Retina (tissue), 1 donor: Measurements from ENCODE around the gene PITPNM3.

Experiments
- DNase-seq: peaks from one replicate; pipeline ENCODE4 v3.0.0-alpha.2; 2016

The PITPNM3 gene

DNA sequence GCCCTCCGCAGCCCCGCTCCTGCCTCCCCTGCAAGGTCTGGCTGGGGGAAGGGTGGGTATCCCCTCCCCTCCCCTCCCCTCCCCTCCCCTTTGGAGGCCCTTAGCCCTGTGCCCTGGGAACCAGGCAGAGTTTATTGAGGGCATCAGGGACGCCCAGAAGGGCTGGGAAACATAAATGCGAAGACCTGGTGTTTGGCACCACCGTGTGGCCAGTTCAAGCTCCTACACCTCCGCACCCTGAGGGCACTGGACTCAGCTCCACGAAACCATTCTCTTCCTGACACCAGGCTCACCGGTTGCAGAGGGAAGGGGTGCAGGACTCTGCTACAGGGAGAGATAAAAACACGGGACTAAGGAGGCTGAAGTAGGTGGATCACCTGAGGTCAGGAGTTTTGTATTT lies 120.4 kb downstream of the PITPNM3 start:
- DNase-seq, result peak; percentile 89

- DNase-seq, result no peak
Measured at GRCh38 chr17:6435051-6435450, 121.3 kb downstream of the PITPNM3 start, which contains the start of gene AIPL1. AIPL1 (minus strand) TSS chr17:6435121; CDS start chr17:6435104, 17 bp downstream.

- no peak for DNase-seq
Measured at GRCh38 chr17:6430769-6431168, 125.6 kb downstream of the PITPNM3 start.

DNA sequence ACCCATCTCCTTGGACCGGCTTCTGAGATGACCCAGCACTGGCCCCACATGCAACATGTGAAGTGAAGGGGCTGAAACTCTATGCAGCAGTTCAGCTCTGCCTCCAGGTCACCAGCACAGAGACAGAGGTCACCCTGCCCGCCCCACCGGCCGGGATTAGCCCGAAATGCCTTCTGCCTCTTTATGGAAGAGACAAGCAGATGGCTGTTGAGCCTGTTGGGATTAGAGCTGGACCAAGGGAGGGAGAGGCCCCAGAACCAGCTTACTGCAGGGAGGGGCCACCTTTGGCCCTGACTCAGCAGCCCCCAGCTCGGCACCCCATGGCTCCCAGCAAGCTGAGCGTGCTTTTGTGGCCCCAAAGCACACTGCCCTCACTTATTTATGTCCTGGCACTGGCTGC lies 127.1 kb downstream of the PITPNM3 start:
- peak; percentile 46 for DNase-seq

- no peak for DNase-seq
Measured at GRCh38 chr17:6428207-6428965, 128.0 kb downstream of the PITPNM3 start.

- DNase-seq, result no peak
Measured at GRCh38 chr17:6427279-6427781, 129.0 kb downstream of the PITPNM3 start.

DNA sequence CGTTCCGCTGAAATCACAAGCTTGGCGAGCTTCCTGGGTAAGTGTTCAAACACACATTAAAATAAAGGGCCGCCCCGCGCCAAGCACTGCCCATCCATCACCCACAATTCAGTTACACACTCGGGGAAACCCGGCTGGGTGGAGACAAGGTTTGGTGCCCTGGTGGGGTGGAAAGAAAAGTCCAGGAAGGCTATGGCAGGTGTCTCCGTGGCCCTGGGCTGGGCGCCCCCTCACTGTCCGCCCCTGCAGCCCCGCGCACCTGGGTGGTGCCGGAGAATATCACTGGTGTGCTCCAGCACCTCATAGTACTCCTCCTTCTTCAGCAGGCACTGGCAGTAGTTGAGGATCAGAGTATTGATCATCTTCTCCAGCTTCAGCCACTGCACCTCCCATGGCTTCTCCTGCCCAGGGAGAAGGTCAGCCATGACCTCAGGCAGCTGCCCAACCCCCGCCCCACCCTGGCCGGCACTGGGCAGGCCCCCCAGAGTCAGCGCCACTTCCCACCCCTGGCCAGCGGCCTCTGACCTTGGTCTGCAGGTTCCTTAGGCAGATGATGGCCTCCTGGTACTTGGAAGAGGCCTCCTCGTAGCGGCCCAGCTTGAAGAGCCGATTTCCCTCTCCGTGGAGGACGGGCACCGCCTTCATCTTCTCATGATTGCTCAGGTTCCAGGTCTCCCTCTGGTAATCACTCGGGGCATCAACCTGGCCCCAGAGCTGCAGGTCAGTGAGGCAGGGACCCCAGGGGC lies 129.8 kb downstream of the PITPNM3 start:
- DNase-seq, result no peak

DNA sequence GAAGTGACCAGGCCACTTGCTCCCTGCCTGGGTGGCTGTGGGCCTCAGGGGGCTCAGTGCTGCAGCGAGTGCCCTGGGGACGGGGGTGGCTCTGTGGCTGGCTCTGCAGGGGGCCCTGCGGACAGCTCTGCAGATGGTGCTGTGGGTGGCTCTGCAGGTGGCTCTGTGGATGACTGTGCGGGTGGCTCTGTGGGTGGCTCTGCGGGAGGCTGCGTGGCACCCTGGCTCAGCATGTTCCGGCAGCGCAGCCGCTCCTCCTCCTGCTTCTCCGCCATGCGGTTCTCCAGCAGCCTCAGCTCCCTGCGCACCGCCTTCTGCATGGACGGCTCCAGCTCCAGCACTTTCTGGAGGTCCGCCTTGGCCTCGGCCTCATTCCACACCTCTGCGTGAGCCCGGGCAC lies 130.9 kb downstream of the PITPNM3 start:
- DNase-seq, result no peak

DNA sequence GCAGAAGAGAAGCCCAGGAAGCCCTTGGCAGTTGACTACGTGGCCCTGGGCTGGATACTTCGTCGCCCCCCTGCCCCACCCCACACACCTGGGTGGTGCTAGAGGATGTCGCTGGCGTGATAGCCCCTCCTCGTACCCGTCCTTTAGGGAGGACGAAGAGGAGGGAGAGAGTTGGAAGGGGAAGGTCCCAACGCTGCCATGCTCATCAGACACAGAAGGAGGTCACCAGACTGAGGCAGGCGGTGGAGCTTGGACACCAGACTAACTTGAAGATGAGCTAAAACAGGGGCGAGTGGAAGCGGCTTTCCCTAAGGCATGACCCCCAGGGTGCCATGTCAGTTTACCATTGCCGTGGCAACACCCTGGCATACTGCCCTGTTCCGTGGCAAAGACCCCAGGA lies 132.4 kb downstream of the PITPNM3 start:
- no peak for DNase-seq

GRCh38 chr17:6422654-6423241 lies 133.6 kb downstream of the PITPNM3 start:
- no peak for DNase-seq

DNA sequence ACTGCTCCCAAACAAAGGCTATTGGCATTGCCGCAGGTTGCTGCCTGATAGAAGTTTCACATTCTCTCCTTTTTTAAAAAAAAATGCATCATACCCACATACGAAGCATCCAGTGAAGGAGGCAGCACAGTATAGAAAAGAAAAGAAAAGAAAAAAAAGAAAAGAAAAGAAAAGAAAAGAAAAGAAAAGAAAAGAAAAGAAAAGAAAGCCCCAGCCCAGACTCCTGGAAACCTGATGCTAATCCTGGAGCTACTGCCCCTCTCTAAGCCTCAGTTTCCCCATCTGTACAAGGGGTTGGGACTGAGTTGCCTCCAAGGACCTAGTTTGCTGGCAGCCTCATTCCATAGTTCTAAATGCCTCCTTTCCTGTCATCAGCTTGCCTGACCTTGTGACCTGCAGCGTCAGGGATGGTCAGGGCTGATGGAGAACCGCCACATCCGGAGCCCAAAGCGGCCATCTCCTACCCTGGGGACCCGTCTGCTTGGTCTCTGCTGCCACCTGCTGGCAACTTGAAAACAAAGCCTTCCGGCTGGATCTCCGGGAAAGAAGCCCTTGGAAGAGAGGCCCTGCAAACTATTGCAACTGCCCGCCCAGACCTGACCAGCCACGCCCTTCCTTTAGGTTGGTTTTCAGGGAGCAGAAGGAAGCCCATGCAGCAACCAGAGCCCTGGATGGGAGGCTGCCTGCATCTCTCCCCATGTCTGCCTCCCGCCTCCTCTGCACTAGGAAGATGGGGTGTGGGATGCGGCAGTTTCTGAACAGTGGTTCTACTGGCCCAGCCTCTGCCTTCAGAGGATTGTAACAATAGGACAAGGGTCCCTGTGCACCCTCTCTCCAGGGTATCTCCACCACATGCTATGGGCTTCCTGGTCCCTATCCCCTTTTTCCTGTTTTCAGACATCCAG lies 134.4 kb downstream of the PITPNM3 start:
- DNase-seq, result peak; percentile 87

GRCh38 chr17:6420173-6420641 lies 136.1 kb downstream of the PITPNM3 start:
- peak; percentile 49 for DNase-seq

- DNase-seq, result no peak
Measured at GRCh38 chr17:6415616-6416015, 140.7 kb downstream of the PITPNM3 start.

- peak; percentile 36 for DNase-seq
Measured at GRCh38 chr17:6413065-6413464, 143.3 kb downstream of the PITPNM3 start.

DNA sequence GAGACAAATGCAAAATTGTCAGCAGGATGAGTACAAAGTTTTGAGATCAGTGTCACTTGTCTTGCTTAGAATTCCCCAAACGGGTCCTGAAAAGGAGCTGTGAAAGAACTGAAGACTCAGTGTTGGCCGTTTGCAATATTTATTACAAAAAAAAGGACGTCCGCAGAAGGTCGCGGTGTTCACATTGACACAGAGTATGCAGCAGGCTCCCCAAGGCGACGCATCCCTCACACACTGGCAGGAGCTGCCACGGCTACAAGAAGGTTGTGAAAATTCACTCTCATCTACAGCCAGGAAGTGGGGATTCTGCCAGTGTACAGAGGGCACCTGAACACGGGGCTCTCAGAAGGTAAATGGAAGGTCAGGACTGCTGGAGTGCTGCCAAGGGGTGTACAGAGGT lies 147.6 kb downstream of the PITPNM3 start:
- no peak for DNase-seq

DNA sequence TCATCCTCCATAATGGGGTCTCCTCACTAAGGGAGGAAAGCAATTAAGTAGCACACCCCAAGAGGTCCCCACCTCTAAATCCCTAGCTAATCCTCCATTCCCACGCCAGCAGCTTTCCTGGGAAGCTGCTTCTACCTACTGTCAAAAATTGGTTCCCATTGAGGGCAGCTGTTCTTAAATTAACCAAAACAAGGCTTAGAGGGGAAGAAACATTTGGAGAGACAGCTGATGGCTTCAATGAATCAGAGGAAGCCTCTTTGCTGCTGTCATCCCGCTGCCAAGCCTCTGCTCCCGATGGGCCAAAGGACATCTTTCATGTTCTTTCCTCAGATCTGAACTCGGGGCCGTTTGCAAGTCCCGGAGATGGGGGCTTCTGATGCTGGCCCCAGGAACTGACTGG lies 148.1 kb downstream of the PITPNM3 start:
- DNase-seq, result no peak

DNA sequence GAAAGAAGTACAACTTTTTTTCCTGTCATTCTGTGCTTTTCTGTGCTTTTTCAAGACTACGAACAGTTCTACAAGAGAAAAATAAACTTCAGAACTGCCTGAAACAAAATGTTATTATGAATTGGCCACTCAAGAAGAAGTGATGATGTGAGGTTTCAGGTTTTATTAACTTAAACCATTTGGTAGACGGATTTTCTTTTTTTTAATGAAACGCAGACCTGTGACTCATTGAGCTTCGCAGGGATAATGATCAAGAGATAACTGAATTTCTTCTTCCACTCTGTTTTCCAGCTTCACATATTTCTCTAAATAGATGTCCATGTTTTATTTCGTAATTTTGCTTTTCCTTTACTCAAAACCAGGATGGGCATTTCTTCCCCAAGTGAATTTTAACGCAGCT lies 154.1 kb downstream of the PITPNM3 start:
- no peak for DNase-seq
